GM12872 (cell line): ENCODE data around the gene FBXL13.

Source experiments
- TF ChIP-seq, protein P1 (sequence below): IDR thresholded peaks from 3 replicates; pipeline ENCODE4 v1.5.1; 2011; ENCODE audit warnings: low read depth, mild to moderate bottlenecking, low read length, moderate library complexity; ENCODE audit not compliant: insufficient read depth

FBXL13 gene

DNA sequence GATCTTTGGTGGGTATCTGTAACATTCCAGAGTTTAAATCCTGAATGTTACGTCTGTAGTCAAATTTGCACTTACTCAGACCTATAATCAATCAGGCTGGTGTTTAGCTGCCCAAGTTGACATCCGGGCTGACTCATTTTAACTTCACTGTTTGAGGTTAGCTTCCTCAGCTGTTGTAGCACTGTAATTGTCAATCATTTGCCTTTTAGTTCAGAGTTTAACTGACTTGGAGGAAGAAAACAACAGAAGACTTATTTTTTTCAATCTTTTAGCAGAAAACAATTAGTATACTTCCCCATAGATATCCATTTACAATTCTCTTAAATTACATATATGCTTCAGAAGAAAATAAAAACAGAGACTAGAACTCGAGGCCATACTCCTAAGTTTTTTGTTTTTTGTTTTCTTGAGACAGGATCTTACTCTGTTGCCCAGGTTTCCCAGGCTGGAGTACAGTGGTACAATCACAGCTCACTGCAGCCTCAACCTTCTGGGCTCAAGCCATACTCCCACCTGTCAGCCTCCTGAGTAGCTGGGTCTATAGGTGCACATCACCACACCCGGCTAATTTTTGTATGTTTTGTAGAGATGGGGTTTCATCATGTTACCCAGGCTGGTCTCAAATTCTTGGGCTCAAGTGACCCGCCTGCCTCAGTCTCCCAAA, 200.3 kb downstream of the FBXL13 start:
- TF ChIP-seq, protein P1, sequence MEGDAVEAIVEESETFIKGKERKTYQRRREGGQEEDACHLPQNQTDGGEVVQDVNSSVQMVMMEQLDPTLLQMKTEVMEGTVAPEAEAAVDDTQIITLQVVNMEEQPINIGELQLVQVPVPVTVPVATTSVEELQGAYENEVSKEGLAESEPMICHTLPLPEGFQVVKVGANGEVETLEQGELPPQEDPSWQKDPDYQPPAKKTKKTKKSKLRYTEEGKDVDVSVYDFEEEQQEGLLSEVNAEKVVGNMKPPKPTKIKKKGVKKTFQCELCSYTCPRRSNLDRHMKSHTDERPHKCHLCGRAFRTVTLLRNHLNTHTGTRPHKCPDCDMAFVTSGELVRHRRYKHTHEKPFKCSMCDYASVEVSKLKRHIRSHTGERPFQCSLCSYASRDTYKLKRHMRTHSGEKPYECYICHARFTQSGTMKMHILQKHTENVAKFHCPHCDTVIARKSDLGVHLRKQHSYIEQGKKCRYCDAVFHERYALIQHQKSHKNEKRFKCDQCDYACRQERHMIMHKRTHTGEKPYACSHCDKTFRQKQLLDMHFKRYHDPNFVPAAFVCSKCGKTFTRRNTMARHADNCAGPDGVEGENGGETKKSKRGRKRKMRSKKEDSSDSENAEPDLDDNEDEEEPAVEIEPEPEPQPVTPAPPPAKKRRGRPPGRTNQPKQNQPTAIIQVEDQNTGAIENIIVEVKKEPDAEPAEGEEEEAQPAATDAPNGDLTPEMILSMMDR, result no peak

DNA sequence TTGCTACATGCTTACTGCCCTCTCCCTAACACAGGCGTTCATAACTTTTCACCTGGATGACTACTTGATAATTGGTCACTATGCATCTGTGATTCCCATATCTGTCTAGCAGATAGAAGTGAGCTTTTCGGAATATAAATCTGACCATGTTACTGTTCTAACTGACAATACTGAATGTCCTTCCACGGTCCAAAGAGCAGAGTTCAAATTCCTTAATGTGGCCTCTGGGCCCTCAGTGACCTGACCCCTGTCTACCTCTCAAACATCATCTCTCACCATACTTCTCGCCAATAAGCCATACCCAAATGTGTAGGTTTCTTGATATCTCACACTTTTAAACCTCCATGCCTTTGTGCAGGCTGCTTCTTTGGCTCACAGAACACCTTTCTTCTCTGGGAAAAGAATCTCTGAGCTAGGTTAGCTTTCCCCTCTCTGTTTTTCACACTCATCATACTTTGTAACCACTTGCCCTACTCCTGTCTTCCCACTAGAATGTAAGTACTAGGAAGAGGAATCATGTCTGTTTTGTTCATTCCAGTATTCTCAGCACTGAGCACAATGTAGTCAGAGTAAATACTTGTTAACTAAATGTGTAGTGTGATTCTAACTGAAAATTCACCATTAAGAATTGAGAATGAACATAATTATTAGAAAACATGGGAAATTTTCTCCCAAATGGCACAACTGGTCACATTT, 201.0 kb downstream of the FBXL13 start:
- TF ChIP-seq, protein P1, result no peak

DNA sequence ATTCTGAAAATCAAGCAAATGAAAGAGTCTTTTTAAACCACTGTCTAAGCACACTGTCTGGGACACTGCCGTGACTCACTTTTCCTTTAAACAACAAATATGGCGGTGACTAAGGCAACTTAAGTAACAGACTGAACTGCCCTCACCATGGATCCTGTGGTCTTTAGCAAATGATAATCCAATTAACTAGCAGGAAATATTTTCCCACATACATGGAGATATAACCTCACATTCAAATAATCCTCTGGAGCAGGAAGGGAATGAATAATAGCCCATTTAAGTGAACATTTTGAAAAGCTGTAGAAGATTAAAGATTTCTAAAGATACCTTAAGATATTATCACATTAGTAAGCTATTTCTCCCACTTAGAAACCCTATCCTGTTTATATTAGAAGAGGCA, 202.1 kb downstream of the FBXL13 start:
- TF ChIP-seq, protein P1, result no peak

DNA sequence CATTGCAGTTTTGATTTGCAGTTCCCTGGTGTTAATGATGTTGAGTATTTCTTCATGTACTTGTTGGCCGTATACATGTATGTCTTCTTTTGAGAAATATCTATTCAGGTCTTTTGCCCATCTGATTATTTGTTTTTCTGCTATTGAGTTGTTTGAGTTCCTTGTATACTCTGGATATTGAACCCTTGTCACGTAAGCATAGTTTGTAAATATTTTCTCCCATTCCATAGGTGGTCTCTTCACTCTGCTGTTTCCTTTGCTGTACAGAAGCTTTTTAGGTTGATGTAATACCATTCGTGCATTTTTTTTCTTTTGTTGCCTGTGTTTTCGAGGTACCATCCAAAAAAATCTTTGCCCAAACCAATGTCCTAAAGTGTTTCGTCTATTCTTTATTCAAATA, 205.4 kb downstream of the FBXL13 start:
- TF ChIP-seq, protein P1, result no peak

DNA sequence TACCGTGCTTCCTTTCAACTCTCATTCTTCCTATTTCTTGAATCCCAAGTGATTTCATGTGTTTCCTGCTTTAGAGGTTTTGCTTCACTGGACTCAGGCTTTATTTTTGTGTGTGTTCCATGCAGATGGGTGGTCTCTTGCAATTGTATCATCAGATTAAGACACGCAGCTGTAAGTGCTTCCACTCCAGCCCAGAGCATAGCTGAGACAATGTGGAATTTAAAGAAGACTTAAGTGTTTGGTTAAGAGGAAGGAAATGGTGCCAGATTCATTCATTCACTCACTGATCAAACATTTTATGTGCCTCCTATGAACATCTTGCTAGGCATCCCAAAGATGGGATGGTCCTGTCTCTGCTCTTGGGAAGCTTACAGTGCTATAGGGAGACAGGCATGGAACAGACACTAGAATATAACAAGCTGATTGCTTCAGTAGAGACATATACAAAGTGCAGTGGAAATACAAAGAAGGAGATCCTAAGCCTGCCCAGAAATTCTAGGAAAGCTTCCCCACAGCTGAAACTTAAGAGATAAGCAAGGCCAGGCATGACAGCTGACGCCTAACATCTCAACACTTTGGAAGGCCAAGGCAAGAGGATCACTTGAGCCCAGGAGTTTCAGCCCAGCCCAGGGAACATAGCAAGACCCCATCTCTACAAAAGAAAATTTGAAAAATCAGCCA, 207.9 kb downstream of the FBXL13 start:
- TF ChIP-seq, protein P1, result no peak

DNA sequence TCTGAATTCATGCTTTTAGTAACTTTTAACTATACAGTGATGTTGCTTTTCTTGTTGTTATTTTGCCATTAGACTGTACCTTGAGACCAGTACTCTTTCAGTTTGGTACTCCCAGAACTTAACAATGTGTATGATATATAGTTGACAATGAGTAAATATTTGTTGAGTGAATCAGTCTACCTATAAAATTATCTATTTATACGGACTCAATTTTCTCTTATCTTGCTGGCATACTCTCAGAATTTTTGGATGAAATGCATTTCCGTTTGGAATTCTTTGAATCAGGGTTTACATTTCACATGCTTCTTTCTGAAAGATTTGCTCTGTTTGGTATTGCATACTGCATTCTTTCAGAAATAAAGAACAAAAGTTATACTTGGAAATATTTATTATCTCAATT, 209.6 kb downstream of the FBXL13 start:
- TF ChIP-seq, protein P1, result no peak

DNA sequence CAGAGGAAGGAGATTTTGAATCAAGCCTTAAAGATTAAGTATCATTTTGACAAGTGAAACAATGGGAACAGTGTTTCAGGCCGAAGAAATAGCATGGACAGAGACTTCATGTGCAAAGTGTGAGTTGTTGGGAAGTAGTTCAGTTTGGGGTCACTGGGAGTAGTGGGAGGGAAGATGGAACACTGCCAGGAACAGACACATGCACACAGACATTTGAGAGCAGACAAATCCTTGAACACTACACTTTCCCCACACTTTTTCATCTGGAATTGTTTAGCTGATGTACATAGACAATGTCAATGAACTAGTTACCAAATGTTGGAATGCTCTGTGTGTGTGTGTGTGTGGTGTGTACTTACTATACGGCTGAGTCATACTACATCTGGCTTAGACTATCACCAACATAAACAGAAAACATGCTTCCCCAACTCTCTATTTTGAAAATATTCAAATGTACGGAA, 214.2 kb downstream of the FBXL13 start:
- TF ChIP-seq, protein P1, result no peak
